Measurements from ENCODE around the gene SCAMP2.

The SCAMP2 gene

GRCh38 chr15:74815961-74816360, 57.2 kb downstream of the SCAMP2 start:
- no peak for DNase-seq (ENCODE audit: low spot score)

DNA sequence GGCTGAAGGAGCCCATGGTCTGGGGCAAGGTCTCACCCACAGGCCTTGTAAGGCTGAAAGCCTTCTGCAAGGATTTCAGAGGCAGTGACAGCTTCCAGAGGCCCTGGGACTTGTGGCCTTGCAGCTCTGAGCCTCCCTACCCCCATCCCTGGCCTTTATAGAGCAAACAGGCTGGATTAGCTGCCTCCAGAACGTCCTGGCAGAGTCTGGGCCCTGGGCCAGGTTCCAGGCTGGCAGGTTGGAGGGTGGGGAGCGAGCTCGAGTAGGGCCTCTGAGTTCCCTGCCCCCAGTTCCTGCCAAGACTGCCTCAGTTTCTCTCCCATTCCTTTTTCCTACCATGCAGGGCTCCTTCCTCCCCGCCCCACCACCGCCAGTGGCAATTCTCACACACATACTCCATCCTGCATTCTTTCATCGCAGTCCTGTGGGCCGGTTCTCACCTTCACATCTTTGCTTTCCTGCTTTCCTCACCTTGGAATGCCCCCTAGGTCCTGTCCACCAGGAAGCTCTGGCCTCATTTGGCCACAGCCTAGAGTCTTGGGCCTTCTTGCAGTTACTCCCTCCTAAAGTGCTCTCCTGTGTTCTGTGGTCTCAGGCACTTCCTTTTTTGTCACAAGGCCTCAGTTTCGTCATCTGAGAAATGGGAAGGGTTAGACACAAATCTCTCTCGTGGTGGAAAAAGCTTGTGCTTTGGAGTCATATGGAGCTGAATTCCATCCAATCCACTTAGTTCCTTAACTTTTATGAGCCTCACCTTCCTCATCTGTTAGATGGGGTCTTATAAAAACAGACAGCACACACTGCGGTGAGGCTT, 57.8 kb downstream of the SCAMP2 start:
- no peak for DNase-seq (ENCODE audit: low spot score)

DNA sequence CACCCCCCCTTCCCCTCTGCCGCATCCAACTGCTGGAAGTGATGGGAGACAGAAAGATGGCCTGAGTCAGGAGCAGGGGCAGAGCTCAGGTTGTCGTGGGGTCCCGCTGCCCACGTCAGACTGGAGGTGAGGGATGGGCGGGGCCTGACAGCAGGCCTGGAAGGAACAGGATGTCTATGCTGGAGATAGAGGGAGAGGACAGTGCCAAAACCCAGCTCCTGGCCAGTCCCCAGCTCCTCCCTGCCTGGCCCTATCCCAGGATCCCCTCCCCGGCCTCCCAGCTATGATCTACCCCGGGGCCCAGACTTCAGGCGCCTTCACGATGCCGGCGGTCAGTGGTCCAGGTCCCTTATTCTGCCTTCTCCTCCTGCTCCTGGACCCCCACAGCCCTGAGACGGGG, 60.6 kb downstream of the SCAMP2 start, which contains the start of gene LMAN1L:
TSS of gene LMAN1L (plus strand) at position 303 of the 400 bp plus-strand sequence. CDS start at position 323, 20 bp downstream.
- DNase-seq (ENCODE audit: low spot score) = no peak

DNA sequence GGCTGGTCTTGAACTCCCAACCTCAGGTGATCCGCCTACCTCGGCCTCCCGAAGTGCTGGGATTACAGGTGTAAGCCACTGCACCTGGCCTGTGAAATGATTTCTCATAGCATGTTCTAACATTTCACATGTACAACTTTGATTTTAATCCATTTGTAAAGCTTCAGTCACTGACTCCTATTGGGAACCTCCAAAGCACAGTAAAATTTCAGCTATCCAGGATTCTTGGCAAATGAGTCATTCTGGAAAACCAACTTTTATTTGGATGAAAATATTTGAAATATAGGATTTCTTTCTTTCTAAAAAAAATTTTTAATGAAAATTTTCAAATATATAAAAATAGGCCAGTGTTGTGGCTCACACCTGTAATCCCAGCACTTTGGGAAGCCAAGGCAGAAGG, 63.2 kb downstream of the SCAMP2 start:
- DNase-seq (ENCODE audit: low spot score) = no peak

- DNase-seq (ENCODE audit: low spot score) = no peak
These were observed 63.9 kb downstream of the SCAMP2 start for GRCh38 chr15:74809242-74809641.

DNA sequence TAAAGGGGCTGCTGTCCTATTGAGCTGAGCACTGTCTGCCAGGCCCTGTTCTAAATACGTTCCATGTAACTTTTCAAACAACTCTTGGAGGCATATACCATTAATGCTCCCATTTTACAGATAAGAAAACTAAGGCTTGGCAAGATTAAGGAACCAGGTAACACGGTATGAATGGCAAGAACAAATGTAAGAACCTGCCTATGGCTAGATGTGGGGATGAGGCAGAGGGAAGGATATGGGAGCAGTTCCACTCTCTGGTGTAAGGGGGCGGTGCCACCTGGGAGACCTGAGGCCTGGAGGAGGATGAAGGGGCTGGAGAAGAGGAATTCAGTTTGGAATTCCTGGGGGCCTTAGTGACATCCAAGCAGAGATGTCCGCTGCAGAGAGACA, 64.3 kb downstream of the SCAMP2 start:
- no peak for DNase-seq (ENCODE audit: low spot score)

GRCh38 chr15:74808078-74808839, 64.9 kb downstream of the SCAMP2 start:
- DNase-seq (ENCODE audit: low spot score) = no peak

GRCh38 chr15:74807282-74807681, 65.9 kb downstream of the SCAMP2 start:
- no peak for DNase-seq (ENCODE audit: low spot score)

GRCh38 chr15:74804935-74805334, 68.2 kb downstream of the SCAMP2 start:
- no peak for DNase-seq (ENCODE audit: low spot score)

DNA sequence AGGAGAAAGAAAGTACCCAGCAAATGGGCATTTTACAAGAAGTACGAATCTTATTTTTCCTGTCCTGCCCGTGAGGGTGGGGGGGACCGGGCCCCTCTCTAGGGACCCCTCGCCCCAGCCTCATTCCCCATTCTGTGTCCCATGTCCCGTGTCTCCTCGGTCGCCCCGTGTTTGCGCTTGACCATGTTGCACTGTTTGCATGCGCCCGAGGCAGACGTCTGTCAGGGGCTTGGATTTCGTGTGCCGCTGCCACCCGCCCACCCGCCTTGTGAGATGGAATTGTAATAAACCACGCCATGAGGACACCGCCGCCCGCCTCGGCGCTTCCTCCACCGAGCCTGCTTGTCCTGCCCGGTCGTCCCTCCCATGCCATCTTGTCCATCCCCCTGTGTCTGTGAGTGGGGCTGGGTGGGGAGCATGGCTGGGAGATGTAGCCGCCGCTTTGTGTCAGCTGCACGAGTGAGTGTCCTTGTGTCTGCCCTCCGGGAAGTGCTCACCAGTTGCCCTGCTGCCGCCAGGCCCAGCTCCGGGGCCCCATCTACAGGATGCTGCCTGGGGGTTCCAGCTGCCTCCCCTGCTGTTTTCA, 70.2 kb downstream of the SCAMP2 start:
- DNase-seq (ENCODE audit: low spot score) = no peak

- DNase-seq (ENCODE audit: low spot score) = no peak
These were observed 70.9 kb downstream of the SCAMP2 start for GRCh38 chr15:74802290-74802689.

- DNase-seq (ENCODE audit: low spot score) = no peak
These were observed 71.7 kb downstream of the SCAMP2 start for GRCh38 chr15:74801311-74801997.

GRCh38 chr15:74800559-74801094, 72.5 kb downstream of the SCAMP2 start:
- DNase-seq (ENCODE audit: low spot score) = no peak

GRCh38 chr15:74799856-74800558, 73.2 kb downstream of the SCAMP2 start:
- DNase-seq (ENCODE audit: low spot score) = peak; percentile 93

DNA sequence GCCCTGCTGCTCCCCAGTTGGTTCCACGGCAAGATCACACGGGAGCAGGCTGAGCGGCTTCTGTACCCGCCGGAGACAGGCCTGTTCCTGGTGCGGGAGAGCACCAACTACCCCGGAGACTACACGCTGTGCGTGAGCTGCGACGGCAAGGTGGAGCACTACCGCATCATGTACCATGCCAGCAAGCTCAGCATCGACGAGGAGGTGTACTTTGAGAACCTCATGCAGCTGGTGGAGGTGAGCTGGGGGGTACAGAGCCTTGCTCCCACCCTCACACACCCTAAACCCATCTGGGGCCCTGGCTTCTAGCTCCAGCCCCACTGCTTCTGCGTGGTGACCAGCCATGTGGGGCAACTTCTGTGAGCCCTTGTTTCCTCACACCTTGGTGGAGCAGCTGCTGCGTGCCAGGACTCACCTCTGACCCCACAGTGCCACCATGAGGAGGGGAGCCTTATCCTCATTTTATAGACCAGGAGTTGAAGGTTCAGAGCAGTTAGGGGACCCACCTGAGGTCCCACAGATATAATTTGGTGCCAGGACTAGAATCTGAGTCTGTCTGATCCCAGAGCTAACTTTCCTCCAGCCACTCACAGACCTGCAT, 73.8 kb downstream of the SCAMP2 start:
- DNase-seq (ENCODE audit: low spot score) = no peak

DNA sequence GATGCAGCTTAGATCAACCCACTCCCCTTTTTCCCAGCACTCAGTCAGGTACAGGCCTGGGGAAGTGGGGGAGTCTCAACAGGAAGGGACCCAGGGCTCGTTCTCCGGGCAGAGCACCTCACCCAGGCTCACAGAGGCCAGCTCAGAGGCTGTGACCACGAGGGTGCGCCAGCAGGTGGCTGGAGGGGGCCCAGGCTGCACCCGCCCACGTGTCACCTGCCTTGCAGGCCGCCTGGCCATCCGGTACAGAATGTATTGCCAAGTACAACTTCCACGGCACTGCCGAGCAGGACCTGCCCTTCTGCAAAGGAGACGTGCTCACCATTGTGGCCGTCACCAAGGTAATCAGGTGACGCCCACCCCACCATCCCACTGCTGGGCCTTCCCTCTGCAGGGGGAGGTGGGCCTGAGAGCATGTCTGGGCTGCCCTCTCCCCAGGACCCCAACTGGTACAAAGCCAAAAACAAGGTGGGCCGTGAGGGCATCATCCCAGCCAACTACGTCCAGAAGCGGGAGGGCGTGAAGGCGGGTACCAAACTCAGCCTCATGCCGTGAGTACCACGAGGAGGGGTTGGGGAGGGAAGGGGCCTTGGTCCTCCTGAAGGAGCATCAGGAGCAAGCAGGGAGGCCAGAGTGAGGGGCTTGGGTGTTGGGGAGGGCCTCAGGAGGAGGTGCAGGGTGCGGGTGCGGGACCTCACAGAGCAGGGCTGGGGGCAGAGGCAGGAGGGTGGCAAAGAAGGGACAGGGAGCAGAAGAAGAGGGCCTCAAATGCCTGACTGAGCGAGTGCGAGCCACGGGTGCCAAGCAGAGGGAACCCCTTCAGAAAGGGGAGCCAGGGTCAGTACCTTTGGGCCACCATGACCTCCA, 74.5 kb downstream of the SCAMP2 start:
- DNase-seq (ENCODE audit: low spot score) = peak; percentile 50

GRCh38 chr15:74795966-74796625, 77.1 kb downstream of the SCAMP2 start:
- no peak for DNase-seq (ENCODE audit: low spot score)

GRCh38 chr15:74794970-74795349, 78.2 kb downstream of the SCAMP2 start:
- no peak for DNase-seq (ENCODE audit: low spot score)

DNA sequence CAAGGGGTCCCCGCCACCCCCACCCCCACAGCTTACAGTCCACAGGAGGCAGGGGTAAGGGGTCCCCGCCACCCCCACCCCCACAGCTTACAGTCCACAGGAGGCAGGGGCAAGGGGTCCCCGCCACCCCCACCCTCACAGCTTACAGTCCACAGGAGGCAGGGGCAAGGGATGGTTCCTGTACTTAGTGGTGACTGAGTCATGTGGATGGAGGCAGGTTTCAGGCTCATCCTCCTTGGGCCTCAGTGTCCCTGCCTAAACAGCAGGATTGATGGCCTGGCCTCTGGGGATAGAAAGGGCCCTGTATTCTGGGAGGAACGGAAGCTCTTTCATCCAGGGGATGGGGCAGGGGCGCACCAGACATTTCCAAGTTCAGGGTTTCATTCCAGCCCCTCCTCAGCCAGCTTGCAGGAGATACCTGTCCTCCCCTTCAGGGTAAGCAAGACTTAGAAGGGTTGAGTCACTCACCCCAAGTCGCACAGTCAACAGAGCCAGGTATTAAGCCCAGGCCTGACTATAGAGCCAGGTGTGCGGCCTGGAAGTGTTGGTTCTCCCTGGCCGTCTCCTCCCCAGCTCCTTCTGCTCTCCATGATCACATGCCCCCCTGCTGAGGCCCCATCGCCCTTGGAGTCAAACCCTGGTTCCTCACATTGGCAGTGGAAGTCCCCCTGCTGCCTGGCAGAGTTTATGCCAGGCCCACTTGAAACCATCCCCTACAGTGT, 78.8 kb downstream of the SCAMP2 start:
- DNase-seq (ENCODE audit: low spot score) = no peak
